Activated T-cell treated with anti-CD3 and anti-CD28 coated beads, Interleukin-2, amount 50 U/mL, for 48 hours (primary cell): ENCODE measurements around the gene ALDH4A1.
A peak's percentile ranks its signal among the peaks of the same experiment; 100 is the strongest.

ENCODE experiments used
- DNase-seq, 2 experiments: peaks; one replicate each; pipeline ENCODE4 v3.0.0-alpha.2; 2020

ALDH4A1 gene, protein sequence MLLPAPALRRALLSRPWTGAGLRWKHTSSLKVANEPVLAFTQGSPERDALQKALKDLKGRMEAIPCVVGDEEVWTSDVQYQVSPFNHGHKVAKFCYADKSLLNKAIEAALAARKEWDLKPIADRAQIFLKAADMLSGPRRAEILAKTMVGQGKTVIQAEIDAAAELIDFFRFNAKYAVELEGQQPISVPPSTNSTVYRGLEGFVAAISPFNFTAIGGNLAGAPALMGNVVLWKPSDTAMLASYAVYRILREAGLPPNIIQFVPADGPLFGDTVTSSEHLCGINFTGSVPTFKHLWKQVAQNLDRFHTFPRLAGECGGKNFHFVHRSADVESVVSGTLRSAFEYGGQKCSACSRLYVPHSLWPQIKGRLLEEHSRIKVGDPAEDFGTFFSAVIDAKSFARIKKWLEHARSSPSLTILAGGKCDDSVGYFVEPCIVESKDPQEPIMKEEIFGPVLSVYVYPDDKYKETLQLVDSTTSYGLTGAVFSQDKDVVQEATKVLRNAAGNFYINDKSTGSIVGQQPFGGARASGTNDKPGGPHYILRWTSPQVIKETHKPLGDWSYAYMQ

DNA sequence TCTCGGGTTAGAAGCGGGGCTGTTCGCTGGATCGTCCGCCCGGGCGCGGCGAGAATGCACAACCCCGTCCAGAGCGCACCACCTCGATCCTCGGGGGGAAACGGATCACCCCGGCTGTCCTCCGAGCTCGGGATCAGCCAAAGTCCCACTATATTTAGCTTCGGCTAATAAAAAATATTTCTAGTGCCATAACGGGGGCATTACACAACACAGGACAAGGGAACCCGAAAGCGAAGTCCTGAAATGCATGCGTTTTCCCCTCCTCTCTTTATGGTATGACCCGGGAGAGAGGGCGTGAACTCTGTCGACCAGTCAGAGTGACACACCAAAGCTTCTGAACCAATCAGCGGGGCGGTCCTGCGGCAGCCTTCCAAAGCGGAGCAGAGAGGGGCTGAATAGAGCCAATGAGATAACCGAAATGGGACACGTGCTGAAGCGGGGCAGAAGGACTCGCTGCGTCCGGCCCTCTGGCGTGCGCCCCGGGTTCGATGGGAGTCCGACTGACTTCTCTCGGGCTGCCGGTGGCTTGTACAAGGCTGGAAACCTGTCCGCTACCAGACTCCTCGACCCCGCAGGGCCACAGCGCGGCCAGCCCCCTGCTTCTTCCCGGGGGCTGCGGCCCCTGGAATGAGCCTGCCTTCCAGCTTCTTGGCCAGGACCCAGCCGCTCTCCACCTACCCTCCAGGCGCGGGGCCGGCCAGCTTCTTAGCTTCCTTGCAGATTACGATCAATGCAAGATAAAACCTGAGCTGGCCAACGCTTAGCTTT is at the start of gene ALDH4A1:
Gene ALDH4A1 (minus strand): TSS at position 33 of the 768 bp plus-strand sequence. CDS start 32 bp downstream, at position 1.
- DNase-seq = peak; percentile 93

DNA sequence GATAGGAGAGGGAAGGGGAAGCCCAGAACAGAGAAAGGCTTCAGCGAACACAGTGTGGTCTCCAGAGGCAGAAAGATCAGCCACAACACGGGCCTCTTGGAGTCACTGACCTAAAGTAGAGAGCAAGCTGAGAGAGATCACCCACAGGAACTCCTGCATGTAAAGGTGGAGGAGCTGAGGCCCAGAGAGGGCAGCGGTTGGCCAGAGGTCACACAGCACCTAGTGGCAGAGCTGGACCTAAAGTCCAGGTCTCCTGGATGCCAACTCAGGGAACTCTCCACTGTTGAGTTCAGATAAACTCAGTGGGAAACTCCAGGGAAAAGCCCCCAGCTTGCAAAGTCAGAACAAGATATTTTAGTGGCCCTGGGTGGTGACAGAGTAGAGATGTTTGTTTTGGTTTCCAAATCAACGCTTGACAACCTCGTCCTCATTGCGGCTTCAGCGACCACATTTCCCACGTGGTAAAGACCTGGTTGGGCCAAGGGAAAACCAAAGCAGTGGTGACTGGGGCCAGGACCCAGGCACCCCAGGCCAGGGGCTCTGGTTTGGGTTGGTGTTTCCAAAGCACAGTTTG is 49.5 kb upstream of the ALDH4A1 start:
- DNase-seq = peak; percentile 88 to 89

DNA sequence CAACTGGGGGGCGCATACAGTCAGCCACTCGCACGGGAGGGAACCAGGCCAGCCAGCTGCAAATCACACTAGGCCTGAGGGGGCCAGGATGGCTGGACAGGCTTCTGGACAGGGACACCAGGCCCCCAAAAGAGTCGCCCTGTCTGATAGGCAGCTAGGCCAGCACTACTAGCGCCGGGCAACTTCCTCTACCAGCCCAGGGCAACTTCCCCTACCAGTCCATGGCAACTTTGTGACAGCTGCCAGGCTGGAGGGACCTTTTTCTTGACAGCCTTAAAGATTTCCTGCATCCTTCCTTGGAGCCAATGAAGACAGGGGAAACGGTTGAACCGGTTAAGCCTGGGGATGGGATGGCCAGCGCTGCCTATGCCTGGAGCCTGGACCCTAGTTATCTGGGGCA is 49.1 kb upstream of the ALDH4A1 start:
- no peak for DNase-seq

DNA sequence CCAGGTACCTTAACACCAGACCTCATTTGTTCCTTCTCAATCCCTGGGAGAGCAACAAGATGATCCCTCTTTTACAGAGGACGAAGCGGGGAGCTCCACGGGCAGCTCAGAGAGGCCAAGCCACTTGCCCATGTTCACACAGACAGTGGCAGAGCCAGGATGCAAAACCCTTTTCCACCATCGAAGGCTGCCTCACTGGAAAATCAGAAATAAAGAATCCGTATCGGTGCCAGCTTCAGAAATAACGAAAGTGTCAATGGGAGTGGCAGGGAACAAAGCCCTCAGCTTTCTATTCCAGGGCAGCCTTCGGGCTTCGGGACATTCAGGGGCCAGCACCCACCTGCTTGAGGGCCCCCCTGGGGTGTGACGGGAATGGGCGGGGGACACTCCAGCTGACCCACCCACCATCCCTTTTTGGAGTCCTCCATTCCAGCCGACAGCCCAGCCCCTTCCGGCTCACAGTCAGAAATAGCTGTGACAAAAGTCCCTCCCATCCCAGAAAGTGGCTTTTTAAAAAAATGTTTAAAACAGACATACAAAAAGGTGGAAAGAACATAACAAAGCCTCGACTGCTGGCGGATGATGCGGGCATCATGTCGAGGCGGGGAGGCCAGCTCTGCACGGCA is 48.2 kb upstream of the ALDH4A1 start:
- DNase-seq = peak in 1 of 2 experiments; percentile 62

DNA sequence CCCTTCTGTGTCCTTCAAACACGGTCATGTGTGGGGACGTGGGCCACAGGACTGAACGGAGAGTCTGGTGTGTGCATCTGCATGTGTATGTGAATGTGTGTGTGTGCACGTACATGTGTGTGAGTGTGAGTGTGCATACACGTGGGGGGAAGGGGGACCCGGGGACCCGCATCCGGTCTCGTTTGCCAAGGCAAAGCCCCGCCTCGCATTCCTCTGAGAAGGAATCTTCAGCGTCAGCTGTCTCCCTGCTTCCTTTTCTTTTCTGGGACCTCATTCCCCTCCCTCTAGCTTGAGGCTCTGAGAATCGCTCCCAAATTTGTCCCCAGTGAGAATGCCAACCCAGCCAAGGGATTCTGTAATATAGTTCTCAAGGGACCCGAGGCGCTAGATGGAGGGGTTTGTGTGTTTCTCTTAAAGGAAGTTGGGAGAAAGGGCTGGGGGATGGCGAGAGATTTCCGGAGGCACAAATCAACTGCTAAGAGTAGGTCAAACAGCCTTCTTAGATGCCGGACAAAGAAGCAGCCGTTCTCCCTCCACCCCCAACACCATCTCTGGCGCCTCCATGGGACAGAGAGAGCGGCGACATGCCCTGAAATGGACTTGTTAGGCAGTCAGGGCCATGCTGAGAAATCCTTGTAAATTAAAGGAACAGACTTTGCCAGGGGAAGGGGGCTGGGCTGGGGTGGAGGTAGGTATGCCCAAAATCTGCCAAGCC is 47.5 kb upstream of the ALDH4A1 start:
- no peak for DNase-seq

DNA sequence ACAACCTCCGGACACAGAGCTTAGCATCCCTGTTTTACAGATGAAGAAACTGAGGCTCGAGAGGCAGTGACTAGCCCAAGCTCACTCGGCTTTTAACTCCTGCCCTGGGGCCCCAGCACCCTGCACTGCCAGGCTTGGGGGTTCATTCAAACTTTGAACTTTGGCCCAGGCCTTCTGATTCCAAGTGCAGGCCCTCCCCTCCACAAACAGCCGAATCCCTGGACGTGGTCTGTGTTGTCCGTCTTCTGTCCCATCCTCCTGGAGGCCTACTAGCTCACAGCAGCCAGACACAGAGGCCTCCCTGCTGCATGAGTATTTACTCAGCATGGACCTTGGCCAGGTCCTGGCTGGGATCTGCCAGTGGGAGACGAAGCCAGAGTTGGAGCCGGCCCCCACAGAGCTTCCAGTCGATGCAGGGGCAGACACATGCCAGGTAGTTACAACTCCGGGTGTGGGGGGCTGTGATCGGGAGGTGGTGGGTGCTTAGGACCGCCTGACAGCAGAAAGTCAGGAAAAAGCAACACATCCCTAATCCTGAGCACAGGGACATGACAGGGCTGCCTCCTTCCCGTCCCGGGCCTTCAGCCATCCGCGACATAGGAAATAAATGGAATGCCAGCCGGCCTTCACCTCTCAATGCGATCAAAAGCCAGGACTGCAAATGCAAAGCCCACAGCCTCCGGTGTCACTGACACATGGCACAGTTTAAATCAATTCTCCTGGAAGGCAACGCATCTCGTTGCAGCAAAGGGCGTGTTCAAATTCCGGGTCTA is 46.7 kb upstream of the ALDH4A1 start:
- no peak for DNase-seq

DNA sequence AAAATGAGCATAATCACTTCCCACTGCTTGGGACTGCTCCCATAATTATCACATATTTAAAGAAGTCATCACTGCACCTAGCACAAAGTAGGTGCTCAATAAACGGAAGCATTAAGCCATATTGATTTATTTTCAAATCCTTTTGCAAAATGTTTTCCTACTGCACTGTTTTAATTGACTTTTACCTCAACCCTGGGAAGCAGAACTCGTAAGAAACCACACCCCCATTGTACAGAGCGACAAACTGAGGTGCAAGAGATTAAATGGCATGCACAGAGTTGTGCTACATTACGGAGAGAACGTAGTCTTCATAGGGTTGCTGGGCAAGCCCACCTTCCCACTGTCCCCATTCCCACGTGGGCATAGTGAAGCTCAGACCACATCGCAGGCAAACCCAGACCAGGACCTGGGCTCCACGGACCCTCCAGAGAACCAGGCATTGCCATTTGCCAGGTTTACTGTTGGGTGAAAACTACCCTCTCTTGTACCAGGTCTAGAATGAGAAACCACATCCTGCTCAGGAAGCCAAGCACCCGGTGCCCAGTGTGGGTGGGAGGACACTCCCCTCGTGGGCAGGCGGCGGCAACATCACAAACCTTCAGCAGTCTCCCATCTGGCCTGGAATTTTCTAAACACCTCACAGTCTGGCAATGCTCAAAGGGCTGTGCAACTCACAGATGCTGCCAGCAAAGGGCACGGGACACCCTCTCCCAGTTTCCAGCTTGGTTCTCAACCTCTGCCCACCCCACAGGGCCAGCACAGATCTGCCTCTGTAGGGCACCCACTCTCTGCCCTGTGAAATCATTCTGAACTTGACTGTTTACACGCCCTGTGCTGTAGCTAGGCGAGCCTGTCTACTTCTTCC is 45.9 kb upstream of the ALDH4A1 start:
- peak; percentile 71 to 73 for DNase-seq

DNA sequence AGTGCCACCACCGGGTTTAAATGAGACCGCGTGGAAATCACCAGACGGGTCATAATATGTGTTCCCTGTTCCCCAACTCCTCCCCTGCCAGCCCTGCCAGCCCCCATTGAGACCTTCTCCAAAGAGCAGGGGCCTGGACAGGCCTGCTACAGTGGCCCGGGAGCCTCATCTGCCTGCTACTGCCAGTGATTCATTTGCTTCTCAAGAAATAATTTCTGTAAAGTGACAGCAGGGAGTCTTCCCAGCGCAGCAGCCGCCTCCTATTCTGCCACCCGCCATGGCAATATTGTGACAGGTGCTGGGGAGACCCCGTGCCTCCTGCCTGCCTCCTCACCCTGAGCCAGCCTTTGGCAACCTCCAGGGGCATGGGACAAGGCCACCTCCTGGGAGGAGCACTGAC is 45.2 kb upstream of the ALDH4A1 start:
- DNase-seq = peak in 1 of 2 experiments; percentile 31

DNA sequence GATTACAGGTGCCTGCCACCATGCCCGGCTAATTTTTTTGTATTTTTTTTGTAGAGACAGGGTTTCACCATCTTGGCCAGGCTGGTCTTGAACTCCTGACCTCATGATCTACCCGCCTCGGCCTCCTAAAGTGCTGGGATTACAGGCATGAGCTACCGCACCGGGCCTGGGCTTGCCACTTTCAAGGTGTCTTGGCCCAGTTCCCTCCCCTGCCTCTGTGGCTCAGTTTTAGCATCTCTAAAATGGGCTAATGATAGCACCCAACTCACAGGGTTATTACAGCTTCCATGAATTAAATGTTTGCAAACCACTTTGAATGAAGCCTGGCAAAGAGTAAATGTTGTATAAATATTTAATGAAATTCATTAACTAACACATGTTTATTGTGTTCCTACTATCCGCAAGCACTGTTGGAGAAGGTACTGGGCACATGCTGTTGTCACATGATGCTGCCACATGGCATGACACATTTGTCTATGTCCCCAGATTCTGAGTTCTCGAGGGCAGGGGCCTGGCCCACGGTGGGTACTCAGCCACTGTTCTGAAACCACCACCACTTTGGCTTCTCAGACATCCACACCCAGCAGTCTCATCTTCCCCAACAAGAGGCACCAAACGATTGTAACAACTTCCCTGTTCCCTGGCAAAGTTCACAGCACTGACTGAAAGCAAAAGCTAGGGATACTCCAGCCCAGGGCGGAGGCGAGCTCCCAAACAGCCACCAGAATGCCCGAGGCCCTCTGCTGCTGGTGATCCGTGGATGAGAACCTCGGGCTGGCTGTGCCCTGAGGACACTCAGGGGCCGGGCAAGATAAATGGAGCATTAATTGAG is 44.4 kb upstream of the ALDH4A1 start:
- DNase-seq = peak in 1 of 2 experiments; percentile 29

DNA sequence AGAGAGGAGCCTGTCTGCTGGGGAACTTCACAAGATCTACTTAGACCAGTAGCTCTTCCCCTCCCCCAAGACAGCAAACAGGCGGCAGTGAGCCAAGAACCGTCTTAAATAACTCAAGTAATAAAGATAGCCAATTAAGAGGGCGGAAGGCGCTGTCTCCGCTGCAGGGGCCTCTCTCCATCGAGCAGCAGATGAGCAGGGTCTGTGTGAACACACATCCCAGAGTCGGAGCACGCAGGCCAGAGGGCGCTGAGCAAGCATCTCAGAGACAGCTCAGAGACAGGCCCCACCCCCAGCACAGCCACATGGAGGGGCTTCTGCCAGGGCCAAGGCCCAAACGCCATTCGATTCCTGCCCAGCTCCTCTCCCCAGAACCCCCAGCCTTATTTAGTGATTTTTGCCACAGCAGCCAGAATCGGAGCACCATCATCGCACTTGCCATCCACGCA is 43.1 kb upstream of the ALDH4A1 start:
- DNase-seq = peak in 1 of 2 experiments; percentile 16

DNA sequence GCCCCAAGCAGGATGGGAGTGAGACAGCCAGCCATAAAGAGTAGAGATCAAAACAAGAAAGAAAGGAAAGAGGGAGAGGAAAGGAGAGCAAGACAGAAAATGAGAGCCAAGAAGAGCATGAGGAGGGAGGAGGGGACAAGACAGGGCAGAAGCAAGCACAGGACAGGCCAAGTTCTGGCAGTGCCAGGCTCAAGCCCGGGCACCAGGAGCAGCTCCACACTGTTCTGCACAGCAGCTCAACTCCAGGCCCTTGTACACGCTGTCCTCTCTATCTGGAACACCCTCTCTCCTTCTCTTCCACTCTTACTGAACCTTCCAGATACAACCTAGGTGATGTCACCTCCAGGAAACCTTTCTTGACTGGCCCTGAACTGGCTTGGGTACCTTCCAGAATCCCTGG is 42.5 kb upstream of the ALDH4A1 start:
- no peak for DNase-seq

DNA sequence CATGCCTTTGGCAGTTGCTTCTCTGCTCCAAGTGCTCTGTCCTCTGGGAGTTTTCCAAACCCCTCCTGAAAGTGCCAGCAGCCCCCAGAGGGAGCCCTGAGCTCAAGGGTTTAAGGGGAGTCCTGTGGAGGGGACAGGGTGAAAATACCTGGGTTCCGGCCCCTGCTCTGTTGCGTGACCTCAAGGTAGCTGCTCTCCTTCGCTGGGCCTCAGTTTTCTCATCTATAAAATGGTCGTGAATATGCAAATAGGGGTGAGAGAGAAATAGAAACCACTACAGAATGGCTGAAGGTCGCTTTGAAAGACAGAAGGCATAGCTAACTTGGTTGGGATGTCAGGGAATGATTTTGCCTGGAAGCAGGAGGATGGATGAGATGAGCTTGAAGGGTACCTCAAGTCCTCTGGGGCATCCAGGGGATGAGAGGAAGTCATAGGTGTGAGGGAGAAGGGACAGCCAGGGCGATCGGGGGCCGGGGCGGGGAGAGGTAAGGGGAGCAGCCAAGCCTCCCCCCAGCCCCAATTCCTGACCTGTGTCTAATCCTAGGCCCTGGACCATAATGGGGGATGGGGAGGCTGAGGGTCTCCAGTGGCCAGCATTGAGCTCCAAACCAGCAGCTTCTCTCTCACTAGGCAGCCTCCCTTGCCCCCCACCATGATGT is 41.7 kb upstream of the ALDH4A1 start:
- no peak for DNase-seq

DNA sequence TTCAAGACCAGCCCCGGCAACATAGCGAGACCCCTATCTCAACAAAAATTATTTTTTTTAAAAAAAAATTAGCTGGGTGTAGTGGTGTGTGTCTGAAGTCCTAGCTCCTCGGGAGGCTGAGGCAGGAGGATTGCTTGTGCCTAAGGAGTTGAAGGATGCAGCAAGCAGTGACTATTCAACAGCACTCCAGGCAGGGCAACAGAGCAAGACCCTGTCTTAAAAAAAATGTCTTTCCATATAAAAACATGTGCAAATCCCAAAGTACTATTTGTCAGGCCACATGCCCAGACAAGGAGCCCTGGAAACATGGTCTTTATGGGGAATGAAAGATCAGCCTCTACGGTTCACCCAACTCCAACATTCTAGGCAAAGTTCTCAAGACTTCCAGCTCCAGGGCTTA is 40.8 kb upstream of the ALDH4A1 start:
- no peak for DNase-seq

DNA sequence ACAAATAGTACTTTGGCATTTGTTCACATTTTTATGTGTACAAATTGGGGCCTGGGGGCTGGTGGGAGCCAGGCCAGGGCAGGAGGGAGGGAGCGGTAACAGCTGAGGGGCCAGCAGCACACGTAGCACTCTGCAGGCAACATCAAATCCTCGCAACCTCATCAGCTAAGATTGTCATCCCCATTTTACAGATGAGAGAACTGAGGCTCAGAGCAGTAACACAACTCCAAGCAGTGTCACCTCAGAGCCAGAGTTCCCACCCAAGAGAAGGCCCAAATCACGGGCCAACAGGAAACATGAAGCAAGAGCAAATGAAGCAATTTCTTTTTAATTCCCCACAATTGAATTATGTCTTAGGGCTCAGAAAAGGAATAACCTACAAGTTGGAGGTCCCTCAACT is 40.0 kb upstream of the ALDH4A1 start:
- DNase-seq = no peak

DNA sequence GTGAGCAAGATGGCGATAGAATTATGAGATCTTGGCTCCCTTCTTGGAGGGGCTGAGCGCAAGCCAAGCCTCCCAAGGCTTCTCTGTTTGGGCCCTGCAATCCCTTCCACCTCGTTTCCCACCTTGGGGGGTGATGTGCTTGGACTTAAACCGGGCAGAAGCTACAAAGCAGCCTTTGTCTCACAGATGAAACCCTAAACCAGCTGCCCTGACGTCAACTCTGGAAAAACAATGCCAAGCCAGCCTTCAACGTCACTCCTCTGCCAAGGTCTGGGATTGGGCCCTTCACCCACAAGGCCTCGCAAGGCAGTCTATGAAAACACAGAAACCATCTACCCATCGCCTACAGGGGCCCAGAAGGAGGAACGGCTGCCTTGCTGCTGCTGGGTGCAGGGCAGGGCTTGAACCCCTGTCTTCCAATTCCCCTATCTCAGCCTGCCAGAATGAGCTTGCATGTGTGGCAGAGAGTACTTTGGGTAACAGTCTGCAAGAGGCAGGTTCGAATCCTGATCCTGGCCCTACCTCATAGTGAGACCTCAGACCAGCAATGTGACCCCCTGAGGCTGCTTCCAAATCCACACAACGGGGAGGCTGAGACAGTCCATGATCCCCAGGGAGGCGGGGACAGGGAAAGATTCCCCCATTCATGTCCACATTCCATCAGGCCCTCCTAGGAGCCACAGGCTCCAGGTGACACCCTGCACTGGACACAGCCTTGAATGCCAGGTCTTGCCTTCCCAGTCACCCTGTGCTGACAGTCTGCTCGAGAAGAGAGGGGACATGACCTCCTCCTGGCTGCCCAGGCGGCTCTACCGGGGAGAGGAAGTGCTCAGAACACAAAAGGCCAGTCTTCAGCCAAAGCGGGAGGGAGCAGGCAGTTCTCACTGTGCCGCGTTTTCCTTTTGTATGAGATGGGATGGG is 39.1 kb upstream of the ALDH4A1 start:
- DNase-seq = no peak

DNA sequence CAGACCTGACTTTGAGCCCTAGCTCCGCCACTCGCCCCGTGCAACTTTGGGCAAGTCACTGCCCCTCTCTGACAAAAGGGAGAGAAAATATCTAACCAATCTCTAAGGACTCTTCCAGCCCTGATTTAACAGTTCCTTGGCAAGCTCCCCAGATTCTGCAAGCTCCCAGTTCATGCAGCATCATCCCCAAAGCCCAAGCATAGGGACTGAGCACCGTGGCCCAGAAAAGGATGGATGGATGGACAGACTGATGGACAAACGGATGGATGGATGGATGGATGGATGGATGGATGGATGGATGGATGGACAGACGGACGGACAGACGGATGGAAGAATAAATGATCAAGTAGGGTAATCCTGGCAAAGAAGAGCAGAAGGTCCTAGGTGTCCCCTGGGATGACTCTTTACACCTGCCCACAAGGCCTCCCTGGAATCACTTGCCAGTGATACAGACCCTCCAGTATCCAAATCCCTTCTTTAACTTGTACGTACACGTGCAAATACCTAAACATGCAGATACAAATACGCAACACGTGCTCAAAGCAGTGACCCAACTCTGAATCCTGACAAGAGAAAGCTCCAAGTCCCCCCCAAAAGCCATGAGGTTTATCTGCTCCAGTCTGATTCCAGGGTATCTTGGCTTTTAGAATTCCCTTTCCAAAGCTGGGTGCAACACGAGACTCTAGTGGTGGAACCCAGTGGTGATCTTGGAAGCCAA is 38.1 kb upstream of the ALDH4A1 start:
- no peak for DNase-seq
